Lower lobe of right lung (tissue), 2 donors: ENCODE data around the gene CCDC194. TPM values are rescaled to one million over a fixed set of nuclear protein-coding genes. Genes with fewer than 3 reads are reported as not detected.

Experiments
- ATAC-seq, 2 donors: fragments of 200-7000 bp; cut with Tn5 transposase; one replicate each; pipeline ENCODE4 v1.9.1; 2020 to 2022; ENCODE audit warnings: mild to moderate bottlenecking in 2 of 2, moderate library complexity in 2 of 2
- DNase-seq: peaks from one replicate; pipeline ENCODE4 v3.0.0-alpha.2; 2020
- H3K27ac ChIP-seq: fragments of 200-600 bp; one replicate; pipeline ENCODE4 v1.8.0; 2022
- H3K27me3 ChIP-seq: fragments of 200-600 bp; one replicate; pipeline ENCODE4 v1.8.0; 2022; ENCODE audit warnings: low read depth
- H3K36me3 ChIP-seq: fragments of 200-600 bp; one replicate; pipeline ENCODE4 v1.8.0; 2022; ENCODE audit warnings: mild to moderate bottlenecking
- H3K4me1 ChIP-seq: fragments of 200-600 bp; one replicate; pipeline ENCODE4 v1.8.0; 2022
- H3K4me3 ChIP-seq: fragments of 200-600 bp; one replicate; pipeline ENCODE4 v1.8.0; 2022; ENCODE audit warnings: mild to moderate bottlenecking
- H3K9me3 ChIP-seq: fragments of 200-600 bp; one replicate; pipeline ENCODE4 v1.8.0; 2022
- CTCF ChIP-seq: fragments of 200-600 bp; IDR thresholded peaks from one replicate; pipeline ENCODE4 v1.8.0; 2022; ENCODE audit warnings: antibody characterized with exemption, mild to moderate bottlenecking
- intact Hi-C: fragments of 100-400 bp; cut with DNase I; formaldehyde crosslinking; loops from one replicate; pipeline ENCODE4 v1.11.0; 2022
- total RNA-seq: library from RNA; stranded (reverse); fragmentation: NEBNext Ultra II Directional; extraction: Animal tissue kit (Norgen Biotek cat#: 25700); gene quantifications from one replicate; pipeline ENCODE4 v1.2.1, GENCODE V29; 2021
- donor health status: DM: no; HTN: yes; CAD: no; lungs with severe emphysema.

Gene CCDC194
- total RNA-seq, 1 donor from 2014 or later = 1.5 TPM

- intact Hi-C loops = no loop called here
- no peaks in the 10 kb centered on the region for H3K9me3 ChIP-seq
- H3K27ac ChIP-seq = no peak overlapping the region
- peaks cover 2% of the 10 kb centered on the region for H3K27me3 ChIP-seq
- no peak for TF ChIP-seq CTCF
- H3K4me1 ChIP-seq = peaks cover 9% of the 10 kb centered on the region
- peaks cover 22% of the 10 kb centered on the region for H3K36me3 ChIP-seq
- no peak overlapping the region for H3K4me3 ChIP-seq
- DNase-seq (no peak), ATAC-seq (no peak)
Measured at GRCh38 chr19:17398902-17399527, 5.0 kb upstream of the CCDC194 start.

- intact Hi-C loops = no loop called here
- Histone ChIP-seq H3K9me3 (no peaks in the 10 kb centered on the region), H3K27me3 (peaks cover 4% of the 10 kb centered on the region), H3K27ac (no peak overlapping the region), H3K36me3 (peaks cover 10% of the 10 kb centered on the region), H3K4me1 (peaks cover 31% of the 10 kb centered on the region), H3K4me3 (no peak overlapping the region)
- ATAC-seq (peak; percentile 17 to 54), DNase-seq (peak; percentile 80)
- TF ChIP-seq CTCF = peak; percentile 78
Measured at GRCh38 chr19:17394891-17395415, 957 bp upstream of the CCDC194 start.

- Histone ChIP-seq H3K9me3 (no peaks in the 10 kb centered on the region), H3K4me1 (peaks cover 31% of the 10 kb centered on the region), H3K27me3 (peaks cover 4% of the 10 kb centered on the region), H3K36me3 (peaks cover 6% of the 10 kb centered on the region), H3K4me3 (no peak overlapping the region), H3K27ac (no peak overlapping the region)
- DNase-seq (no peak), ATAC-seq (no peak)
- intact Hi-C loops = no loop called here
- no peak for TF ChIP-seq CTCF
Measured at GRCh38 chr19:17393002-17393401, 994 bp downstream of the CCDC194 start.

GRCh38 chr19:17391371-17392151 is 2.4 kb downstream of the CCDC194 start:
- peak overlapping the region; percentile 50 for H3K4me3 ChIP-seq
- H3K4me1 ChIP-seq = peaks cover 31% of the 10 kb centered on the region
- no peaks in the 10 kb centered on the region for H3K9me3 ChIP-seq
- H3K27me3 ChIP-seq = peaks cover 4% of the 10 kb centered on the region
- intact Hi-C loops = no loop called here
- no peak for TF ChIP-seq CTCF
- ATAC-seq = peak in 1 of 2 donors; percentile 3
- H3K27ac ChIP-seq = no peak overlapping the region
- no peak for DNase-seq
- H3K36me3 ChIP-seq = no peaks in the 10 kb centered on the region

GRCh38 chr19:17390665-17391370 is 3.2 kb downstream of the CCDC194 start:
- no peaks in the 10 kb centered on the region for H3K9me3 ChIP-seq
- peaks cover 31% of the 10 kb centered on the region for H3K4me1 ChIP-seq
- peaks cover 4% of the 10 kb centered on the region for H3K27me3 ChIP-seq
- H3K4me3 ChIP-seq = peak overlapping the region; percentile 50
- DNase-seq (peak; percentile 94), ATAC-seq (peak; percentile 98 to 99)
- H3K27ac ChIP-seq = peak overlapping the region; percentile 26
- intact Hi-C loops = no loop called here
- no peaks in the 10 kb centered on the region for H3K36me3 ChIP-seq
- peak; percentile 78 for TF ChIP-seq CTCF
